ACHN (cell line): ENCODE data around the gene CUL5.
A peak's percentile ranks its signal among the peaks of the same experiment; 100 is the strongest.

ENCODE experiments used
- DNase-seq: peaks from one replicate; pipeline ENCODE4 v3.0.0-alpha.2; 2015
- in situ Hi-C: cut with HindIII; loops from 2 replicates; pipeline ENCODE4 v1.10.0; 2017; ENCODE audit warnings: low sequenced_read_pairs, low pct_ligation_motif_present, low pct_unique_long_range_greater_than_20kb

The CUL5 gene

GRCh38 chr11:108008656-108009496, at the start of gene CUL5:
TSS of gene CUL5 (plus strand) at chr11:108008898. CDS start at chr11:108009349, 451 bp downstream.
- in situ Hi-C loops, result no loop called here

GRCh38 chr11:107961480-107961879, 47.2 kb upstream of the CUL5 start:
- in situ Hi-C loops, result no loop called here
- DNase-seq, result no peak

More at GRCh38 chr11:108008656-108009496, at the start of gene CUL5:
- peak; percentile 87 for DNase-seq

- in situ Hi-C loops, result no loop called here
- no peak for DNase-seq
These were observed 46.5 kb upstream of the CUL5 start for GRCh38 chr11:107962181-107962580.

GRCh38 chr11:107963091-107963490, 45.6 kb upstream of the CUL5 start:
- in situ Hi-C loops, result no loop called here
- DNase-seq, result no peak

- no peak for DNase-seq
- in situ Hi-C loops, result no loop called here
These were observed 39.5 kb upstream of the CUL5 start for GRCh38 chr11:107969219-107969618.

- in situ Hi-C loops, result no loop called here
- no peak for DNase-seq
These were observed 38.6 kb upstream of the CUL5 start for GRCh38 chr11:107970049-107970448.

GRCh38 chr11:107973641-107974040, 35.1 kb upstream of the CUL5 start:
- in situ Hi-C loops, result no loop called here
- no peak for DNase-seq

- in situ Hi-C loops, result no loop called here
These were observed 20.1 kb upstream of the CUL5 start for GRCh38 chr11:107988397-107989158.

GRCh38 chr11:107991868-107992414, 16.8 kb upstream of the CUL5 start:
- DNase-seq, result no peak
- in situ Hi-C loops, result no loop called here

More at GRCh38 chr11:107988397-107989158, 20.1 kb upstream of the CUL5 start:
- DNase-seq, result no peak

- in situ Hi-C loops, result no loop called here
These were observed 12.5 kb upstream of the CUL5 start for GRCh38 chr11:107996006-107996776.

GRCh38 chr11:107998761-107999160, 9.9 kb upstream of the CUL5 start:
- in situ Hi-C loops, result no loop called here
- no peak for DNase-seq

More at GRCh38 chr11:107996006-107996776, 12.5 kb upstream of the CUL5 start:
- DNase-seq, result no peak

GRCh38 chr11:107999759-108000455, 8.8 kb upstream of the CUL5 start:
- DNase-seq, result peak; percentile 63
- in situ Hi-C loops, result no loop called here

GRCh38 chr11:108002476-108002875, 6.2 kb upstream of the CUL5 start:
- no peak for DNase-seq
- in situ Hi-C loops, result no loop called here

GRCh38 chr11:108003623-108004022, 5.1 kb upstream of the CUL5 start:
- no peak for DNase-seq
- in situ Hi-C loops, result no loop called here

- in situ Hi-C loops, result no loop called here
- no peak for DNase-seq
These were observed 879 bp upstream of the CUL5 start for GRCh38 chr11:108007819-108008218.

GRCh38 chr11:108009497-108010370, 1.0 kb downstream of the CUL5 start:
- DNase-seq, result peak; percentile 30

GRCh38 chr11:108012139-108012725, 3.5 kb downstream of the CUL5 start:
- in situ Hi-C loops, result no loop called here
- DNase-seq, result no peak

More at GRCh38 chr11:108009497-108010370, 1.0 kb downstream of the CUL5 start:
- in situ Hi-C loops, result no loop called here
